H1 (cell line): ENCODE results near the gene HAO2. TPM values are rescaled to one million over a fixed set of nuclear protein-coding genes. Genes with fewer than 3 reads are reported as not detected.

Experiments used
- CBX5 ChIP-seq: fragments of 300-800, 300-1000 bp; sonication (generic); IDR thresholded peaks from 2 replicates; pipeline ENCODE4 v1.7.1; 2016; ENCODE audit warnings: antibody characterized with exemption, low read length, low read depth
- CBX8 ChIP-seq: fragments of 300-800, 300-1000 bp; sonication (generic); IDR thresholded peaks from 2 replicates; pipeline ENCODE4 v1.7.1; 2016; ENCODE audit warnings: low read depth, low read length, borderline replicate concordance
- CTBP2 ChIP-seq: IDR thresholded peaks from 2 replicates; pipeline ENCODE4 v1.7.0; 2011; ENCODE audit warnings: borderline replicate concordance, mild to moderate bottlenecking, moderate library complexity, mixed read lengths, low read length; ENCODE audit not compliant: insufficient read depth, insufficient read length
- HDAC2 ChIP-seq, 2 experiments: fragments of 300-600 bp in 1 of 2; sonication (generic) in 1 of 2; IDR thresholded peaks; 2 replicates each; pipeline ENCODE4 v1.6.1; 2011 to 2012; ENCODE audit warnings: low read depth in 2 of 2, low read length in 2 of 2, mild to moderate bottlenecking in 2 of 2, moderate library complexity in 2 of 2, borderline replicate concordance in 1 of 2, inconsistent platforms in 1 of 2
- JUN ChIP-seq: IDR thresholded peaks from 2 replicates; pipeline ENCODE4 v1.6.1; 2011; ENCODE audit warnings: low read depth, mild to moderate bottlenecking, improper control_type of control experiment, low read length
- SUZ12 ChIP-seq: fragments of 200-600 bp; sonication (generic); IDR thresholded peaks from 2 replicates; pipeline ENCODE4 v1.6.1; 2012; ENCODE audit warnings: mild to moderate bottlenecking, inconsistent platforms, low read length, moderate library complexity, mixed read lengths
- polyA plus RNA-seq, 7 experiments: library from polyadenylated mRNA; depleted of rRNA in 3 of 7; stranded (reverse) in 5 of 7; unstranded in 2 of 7; fragments of >200 nt in 5 of 7; fragments of 200-250 nt in 2 of 7; gene quantifications; 1 replicate in 5 of 7; 2 replicates in 1 of 7; 4 replicates in 1 of 7; pipeline versions ENCODE4 v1.2.1 to v1.2.3, GENCODE V29; 2011 to 2013; ENCODE audit warnings: missing spikeins in 2 of 7, mixed read lengths in 2 of 7
- total RNA-seq: library from RNA; stranded (reverse); fragmentation: NEBNext Ultra II Directional; extraction: Animal tissue kit (Norgen Biotek cat#: 25700); gene quantifications from 2 replicates; pipeline ENCODE4 v1.2.1, GENCODE V29; 2021

Gene HAO2
- total and polyA plus RNA-seq, 2 of the 8 experiments (the other 6 are each of a cell fraction or from before 2014, with no cell fraction given) = not detected

DNA sequence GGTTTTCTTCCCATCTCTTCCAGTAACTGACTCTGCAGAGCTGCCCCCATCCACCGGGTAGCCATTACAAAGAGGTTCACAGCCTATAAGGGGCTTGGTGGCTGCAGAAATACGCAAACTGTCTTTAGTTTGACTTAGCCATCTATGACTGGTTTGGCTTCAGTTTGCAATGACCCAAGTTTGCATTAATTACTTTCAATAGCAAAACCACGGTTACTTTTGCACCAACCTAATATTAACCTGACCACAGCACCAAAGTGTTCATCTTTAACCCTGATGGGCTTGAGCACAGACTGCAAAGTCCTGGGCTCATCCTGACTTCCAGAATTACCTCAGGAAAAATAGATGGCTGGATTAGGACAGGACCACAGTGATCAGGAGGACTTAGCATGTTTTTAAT, 2.2 kb upstream of the HAO2 start (continued):
- TF ChIP-seq CBX8 (no peak), SUZ12 (no peak), JUN (no peak), HDAC2 (IDR thresholded peaks at IDR 0.05; ENCODE audit: borderline replicate concordance in 1 of 2, low read depth in 2 of 2, low read length in 2 of 2) (no peak), CBX5 (no peak), CTBP2 (no peak)
